Tibial nerve (tissue), 4 donors: Measurements from ENCODE around the gene TFAP2D. TPM values are rescaled to one million over a fixed set of nuclear protein-coding genes. Genes with fewer than 3 reads are reported as not detected.

Experiments used
- DNase-seq, 2 donors: peaks; one replicate each; pipeline ENCODE4 v3.0.0-alpha.2; 2019; ENCODE audit warnings: low spot score in 2 of 2
- H3K27ac ChIP-seq, 4 donors: fragments of 200-600 bp; sonication (generic) in 3 of 4; one replicate each; pipeline ENCODE4 v1.5.1; 2017 to 2019; ENCODE audit warnings: mild to moderate bottlenecking in 1 of 4
- H3K27me3 ChIP-seq, 2 donors: fragments of 200-600 bp; sonication (generic) in 1 of 2; one replicate each; pipeline versions ENCODE4 v1.5.1 to v1.6.0; 2017 to 2019
- H3K36me3 ChIP-seq, 3 donors: fragments of 200-600 bp; sonication (generic); one replicate each; pipeline ENCODE4 v1.5.1; 2018 to 2019
- H3K4me1 ChIP-seq, 4 donors: fragments of 200-600 bp; sonication (generic) in 3 of 4; one replicate each; pipeline ENCODE4 v1.5.1; 2017 to 2019
- H3K4me3 ChIP-seq, 4 donors: fragments of 200-600 bp; sonication (generic) in 3 of 4; one replicate each; pipeline ENCODE4 v1.5.1; 2017 to 2019; ENCODE audit warnings: mild to moderate bottlenecking in 1 of 4, moderate library complexity in 1 of 4
- H3K9me3 ChIP-seq, 4 donors: fragments of 200-600 bp; sonication (generic) in 3 of 4; one replicate each; pipeline ENCODE4 v1.5.1; 2017 to 2019
- CTCF ChIP-seq, 5 experiments: fragments of 200-600 bp in 3 of 5; fragments of 450-650 bp in 2 of 5; sonication (generic) in 3 of 5; IDR thresholded peaks; one replicate each; pipeline ENCODE4 v1.5.1; 2016 to 2019; ENCODE audit warnings: antibody characterized with exemption in 5 of 5, mild to moderate bottlenecking in 3 of 5, moderate library complexity in 2 of 5
- EP300 ChIP-seq, 2 donors: sonication (generic); formaldehyde crosslinking; IDR thresholded peaks; one replicate each; pipeline ENCODE4 v1.6.1; 2017; ENCODE audit warnings: antibody characterized with exemption in 2 of 2, mild to moderate bottlenecking in 1 of 2
- POLR2A ChIP-seq, 2 donors: fragments of 450-650 bp; IDR thresholded peaks; one replicate each; pipeline ENCODE4 v1.6.1; 2017; ENCODE audit warnings: antibody characterized with exemption in 2 of 2, mild to moderate bottlenecking in 2 of 2, moderate library complexity in 2 of 2
- WGBS, 2 donors: methylation state at CpG; one replicate each; pipeline ENCODE4 v1.1.5; 2018; 5-methylcytosine and 5-hydroxymethylcytosine counted together
- total RNA-seq, 4 donors: library from RNA; depleted of rRNA; stranded (reverse); fragments of >200 nt; gene quantifications; one replicate each; pipeline ENCODE4 v1.1.0, GENCODE V29; 2016

Gene TFAP2D
- total RNA-seq, 4 donors from 2014 or later: not detected

GRCh38 chr6:50708664-50709365, 4.5 kb upstream of the TFAP2D start:
- Histone ChIP-seq H3K27me3 (peaks cover 2 to 64% of the 10 kb centered on the region in 2 donors), H3K36me3 (no peaks in the 10 kb centered on the region), H3K4me1 (peaks cover 0 to 9% (median 0%) of the 10 kb centered on the region in 4 donors), H3K4me3 (no peak overlapping the region), H3K27ac (no peak overlapping the region), H3K9me3 (no peaks in the 10 kb centered on the region)
- no peak for TF ChIP-seq CTCF (IDR thresholded peaks at IDR 0.05)
- TF ChIP-seq EP300 (IDR thresholded peaks at IDR 0.05): no peak
- no peak for TF ChIP-seq POLR2A (IDR thresholded peaks at IDR 0.05)
- WGBS, 2 donors: 12 to 14% methylated on average over 22 of the region's 22 CpGs
- DNase-seq: no peak

DNA sequence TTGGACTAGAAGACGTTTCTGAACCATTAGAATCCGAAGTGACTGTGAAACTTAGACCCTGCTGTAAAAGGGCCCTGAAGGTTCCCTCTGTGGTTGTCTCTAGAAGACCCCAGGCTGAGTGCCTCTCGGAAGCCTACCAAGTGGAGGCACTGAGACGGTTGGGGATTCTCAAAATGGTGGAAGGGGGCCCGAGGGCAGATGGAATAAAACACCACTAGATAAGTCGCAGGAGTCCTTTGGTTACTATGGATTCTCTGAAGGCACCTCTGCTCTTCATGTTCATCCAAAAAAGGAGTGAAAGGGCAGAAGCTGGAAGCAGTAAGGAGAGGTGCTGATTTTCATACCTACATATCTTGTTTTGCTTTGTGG, 4.0 kb upstream of the TFAP2D start:
- H3K27ac ChIP-seq: no peak overlapping the region
- no peaks in the 10 kb centered on the region for H3K36me3 ChIP-seq
- WGBS, 2 donors: 4 to 19% methylated on average over 6 of the region's 6 CpGs
- DNase-seq: no peak
- no peaks in the 10 kb centered on the region for H3K9me3 ChIP-seq
- peaks cover 0 to 10% (median 0%) of the 10 kb centered on the region in 4 donors for H3K4me1 ChIP-seq
- H3K27me3 ChIP-seq: peaks cover 2 to 69% of the 10 kb centered on the region in 2 donors
- no peak for TF ChIP-seq POLR2A (IDR thresholded peaks at IDR 0.05)
- no peak for TF ChIP-seq CTCF (IDR thresholded peaks at IDR 0.05)
- no peak for TF ChIP-seq EP300 (IDR thresholded peaks at IDR 0.05)
- no peak overlapping the region for H3K4me3 ChIP-seq

DNA sequence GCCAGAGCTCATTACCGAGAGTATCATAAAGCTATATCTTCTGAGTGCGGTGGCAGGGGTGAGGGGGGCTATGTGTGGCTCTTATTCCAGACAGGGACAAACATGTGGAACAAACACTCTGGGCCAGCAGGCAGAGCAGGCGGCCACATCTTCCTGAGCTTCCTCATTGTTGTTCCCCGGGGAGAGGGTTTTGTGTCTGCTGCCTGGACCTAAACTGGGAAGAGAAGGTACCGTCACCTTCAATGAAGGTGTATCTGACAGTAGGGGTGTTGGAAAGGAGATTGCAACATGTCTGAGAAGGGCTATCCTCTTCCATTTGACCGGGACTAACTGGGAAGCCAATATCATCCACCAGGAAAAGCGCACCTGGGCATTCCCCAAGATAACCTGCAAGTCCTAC, 1.6 kb upstream of the TFAP2D start:
- DNase-seq: no peak
- no peaks in the 10 kb centered on the region for H3K36me3 ChIP-seq
- H3K27ac ChIP-seq: no peak overlapping the region
- peaks cover 1 to 78% of the 10 kb centered on the region in 2 donors for H3K27me3 ChIP-seq
- WGBS, 2 donors: 10 to 17% methylated on average over 7 of the region's 7 CpGs
- no peak overlapping the region for H3K4me3 ChIP-seq
- H3K4me1 ChIP-seq: peaks cover 0 to 21% (median 0%) of the 10 kb centered on the region in 4 donors
- H3K9me3 ChIP-seq: no peaks in the 10 kb centered on the region
- TF ChIP-seq CTCF (IDR thresholded peaks at IDR 0.05) (no peak), POLR2A (IDR thresholded peaks at IDR 0.05) (no peak), EP300 (IDR thresholded peaks at IDR 0.05) (no peak)

GRCh38 chr6:50712291-50712690, 1.0 kb upstream of the TFAP2D start:
- H3K9me3 ChIP-seq: no peaks in the 10 kb centered on the region
- DNase-seq: no peak
- peaks cover 0 to 79% of the 10 kb centered on the region in 2 donors for H3K27me3 ChIP-seq
- no peak overlapping the region for H3K4me3 ChIP-seq
- TF ChIP-seq EP300 (IDR thresholded peaks at IDR 0.05) (no peak), CTCF (IDR thresholded peaks at IDR 0.05) (no peak), POLR2A (IDR thresholded peaks at IDR 0.05) (no peak)
- WGBS, 2 donors: 2 to 7% methylated on average over 2 of the region's 2 CpGs
- H3K27ac ChIP-seq: no peak overlapping the region
- H3K4me1 ChIP-seq: peaks cover 0 to 17% (median 0%) of the 10 kb centered on the region in 4 donors
- H3K36me3 ChIP-seq: no peaks in the 10 kb centered on the region

GRCh38 chr6:50713977-50714486, 706 bp downstream of the TFAP2D start:
- no peaks in the 10 kb centered on the region for H3K36me3 ChIP-seq
- TF ChIP-seq CTCF (IDR thresholded peaks at IDR 0.05) (no peak), POLR2A (IDR thresholded peaks at IDR 0.05) (no peak), EP300 (IDR thresholded peaks at IDR 0.05) (no peak)
- peaks cover 0 to 65% of the 10 kb centered on the region in 2 donors for H3K27me3 ChIP-seq
- DNase-seq: no peak
- no peak overlapping the region for H3K4me3 ChIP-seq
- no peak overlapping the region for H3K27ac ChIP-seq
- H3K4me1 ChIP-seq: peaks cover 0 to 11% (median 0%) of the 10 kb centered on the region in 4 donors
- H3K9me3 ChIP-seq: no peaks in the 10 kb centered on the region
- WGBS, 2 donors: 2% methylated on average over 27 of the region's 27 CpGs
